Stimulated activated CD4-positive, alpha-beta T cell treated with anti-CD3 and anti-CD28 coated beads, Interleukin-2, amount 100 ng/mL, for 4 hours (primary cell): ENCODE results near the gene ZBTB45.
A peak's percentile ranks its signal among the peaks of the same experiment; 100 is the strongest.

Experiments used
- DNase-seq: peaks from one replicate; pipeline ENCODE4 v3.0.0-alpha.2; 2020; ENCODE audit warnings: low read depth

Gene ZBTB45

GRCh38 chr19:58538257-58539168 lies 18.9 kb upstream of the ZBTB45 start:
- no peak for DNase-seq

GRCh38 chr19:58536852-58537798 lies 17.5 kb upstream of the ZBTB45 start:
- DNase-seq: no peak

- no peak for DNase-seq
These were observed 16.2 kb upstream of the ZBTB45 start for GRCh38 chr19:58535857-58536256.

- no peak for DNase-seq
These were observed 11.6 kb upstream of the ZBTB45 start for GRCh38 chr19:58531034-58531840.

- no peak for DNase-seq
These were observed 9.8 kb upstream of the ZBTB45 start for GRCh38 chr19:58529405-58529804.

GRCh38 chr19:58522709-58523108 lies 3.1 kb upstream of the ZBTB45 start:
- DNase-seq: no peak

GRCh38 chr19:58521651-58522050 lies 2.0 kb upstream of the ZBTB45 start:
- no peak for DNase-seq

- DNase-seq: no peak
These were observed 618 bp upstream of the ZBTB45 start for GRCh38 chr19:58520257-58520599.

- DNase-seq: no peak
These were observed 589 bp downstream of the ZBTB45 start for GRCh38 chr19:58519087-58519354.

GRCh38 chr19:58518256-58519086 lies 1.1 kb downstream of the ZBTB45 start:
- DNase-seq: no peak

GRCh38 chr19:58516964-58517833 lies 2.4 kb downstream of the ZBTB45 start:
- DNase-seq: no peak

- no peak for DNase-seq
These were observed 3.3 kb downstream of the ZBTB45 start for GRCh38 chr19:58516246-58516836.

- DNase-seq: no peak
These were observed 4.4 kb downstream of the ZBTB45 start for GRCh38 chr19:58515259-58515658.

GRCh38 chr19:58514564-58515022 lies 5.0 kb downstream of the ZBTB45 start:
- DNase-seq: no peak

- peak; percentile 91 for DNase-seq
These were observed 5.7 kb downstream of the ZBTB45 start for GRCh38 chr19:58513694-58514563.

- no peak for DNase-seq
These were observed 6.4 kb downstream of the ZBTB45 start for GRCh38 chr19:58513213-58513693.

- no peak for DNase-seq
These were observed 8.0 kb downstream of the ZBTB45 start, which contains the start of gene SLC27A5 for GRCh38 chr19:58511353-58512208. TSS of gene SLC27A5 (minus strand) at chr19:58511992. CDS start at chr19:58511955, 37 bp downstream.
